Keratinocyte (primary cell): ENCODE data around the gene RWDD1.

Source experiments
- EZH2 ChIP-seq: IDR thresholded peaks from one replicate; pipeline ENCODE4 v1.6.1; 2012; ENCODE audit warnings: inconsistent platforms, mild to moderate bottlenecking, low read length, moderate library complexity
- TF ChIP-seq, protein P1 (sequence below), 3 experiments: IDR thresholded peaks in 1 of 3; conservative IDR thresholded peaks in 1 of 3; optimal IDR thresholded peaks in 1 of 3; 2 replicates in 2 of 3; 3 replicates in 1 of 3; pipeline versions ENCODE3 to v1.5.1; 2011; ENCODE audit warnings: low read length in 3 of 3, mild to moderate bottlenecking in 3 of 3, moderate library complexity in 2 of 3, control low read depth in 1 of 3, inconsistent platforms in 1 of 3; ENCODE audit not compliant: insufficient read depth in 2 of 3; ENCODE audit errors: extremely low read depth in 1 of 3

DNA sequence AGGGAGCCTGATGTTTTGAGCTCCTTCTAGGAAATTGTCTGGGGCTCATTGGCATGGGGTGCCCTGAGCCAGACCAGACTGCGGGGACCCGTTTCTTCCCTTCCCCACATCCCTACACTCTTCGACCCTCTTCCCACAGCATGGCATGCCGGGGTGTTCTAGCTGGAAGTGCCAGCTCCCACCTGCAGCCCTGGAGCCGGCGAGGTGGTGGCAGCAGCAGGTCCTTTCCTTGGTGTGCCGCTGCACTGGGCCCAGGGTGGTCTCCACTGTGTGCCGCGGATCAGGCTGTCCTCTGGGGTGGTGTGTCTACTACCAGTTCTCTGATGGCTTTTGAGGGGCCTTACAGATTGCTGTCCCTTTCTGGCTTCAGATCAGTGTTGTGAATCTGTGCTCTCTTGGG, 7.5 kb upstream of the RWDD1 start:
- TF ChIP-seq, protein P1, sequence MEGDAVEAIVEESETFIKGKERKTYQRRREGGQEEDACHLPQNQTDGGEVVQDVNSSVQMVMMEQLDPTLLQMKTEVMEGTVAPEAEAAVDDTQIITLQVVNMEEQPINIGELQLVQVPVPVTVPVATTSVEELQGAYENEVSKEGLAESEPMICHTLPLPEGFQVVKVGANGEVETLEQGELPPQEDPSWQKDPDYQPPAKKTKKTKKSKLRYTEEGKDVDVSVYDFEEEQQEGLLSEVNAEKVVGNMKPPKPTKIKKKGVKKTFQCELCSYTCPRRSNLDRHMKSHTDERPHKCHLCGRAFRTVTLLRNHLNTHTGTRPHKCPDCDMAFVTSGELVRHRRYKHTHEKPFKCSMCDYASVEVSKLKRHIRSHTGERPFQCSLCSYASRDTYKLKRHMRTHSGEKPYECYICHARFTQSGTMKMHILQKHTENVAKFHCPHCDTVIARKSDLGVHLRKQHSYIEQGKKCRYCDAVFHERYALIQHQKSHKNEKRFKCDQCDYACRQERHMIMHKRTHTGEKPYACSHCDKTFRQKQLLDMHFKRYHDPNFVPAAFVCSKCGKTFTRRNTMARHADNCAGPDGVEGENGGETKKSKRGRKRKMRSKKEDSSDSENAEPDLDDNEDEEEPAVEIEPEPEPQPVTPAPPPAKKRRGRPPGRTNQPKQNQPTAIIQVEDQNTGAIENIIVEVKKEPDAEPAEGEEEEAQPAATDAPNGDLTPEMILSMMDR (optimal IDR thresholded peaks at IDR 0.05 in 1 of 3, IDR thresholded peaks at IDR 0.05 in 1 of 3, conservative IDR thresholded peaks at IDR 0.05 in 1 of 3; ENCODE audit: extremely low read depth in 1 of 3, insufficient read depth in 2 of 3, low read length in 3 of 3): no peak
- no peak for TF ChIP-seq EZH2
